GM19468 (cell line): Measurements from ENCODE around the gene IL20.

ENCODE experiments used
- ATAC-seq: cut with Tn5 transposase; IDR thresholded peaks from one replicate; pipeline ENCODE4 v1.9.1; 2021; ENCODE audit warnings: mild to moderate bottlenecking, moderate library complexity, moderate number of reproducible peaks; ENCODE audit not compliant: unreplicated experiment; ENCODE audit errors: extremely low read depth

Gene IL20

GRCh38 chr1:206872139-206872538 is 6.7 kb downstream of the IL20 start:
- ATAC-seq = no peak

- ATAC-seq = no peak
Measured at GRCh38 chr1:206873603-206874188, 8.3 kb downstream of the IL20 start.

- ATAC-seq = no peak
Measured at GRCh38 chr1:206875752-206876377, 10.4 kb downstream of the IL20 start.

GRCh38 chr1:206878456-206878855 is 13.0 kb downstream of the IL20 start:
- no peak for ATAC-seq

GRCh38 chr1:206880314-206880713 is 14.9 kb downstream of the IL20 start:
- ATAC-seq = no peak

- no peak for ATAC-seq
Measured at GRCh38 chr1:206882555-206882954, 17.1 kb downstream of the IL20 start.

- no peak for ATAC-seq
Measured at GRCh38 chr1:206883160-206883559, 17.7 kb downstream of the IL20 start.

- ATAC-seq = no peak
Measured at GRCh38 chr1:206883876-206884275, 18.5 kb downstream of the IL20 start.

- no peak for ATAC-seq
Measured at GRCh38 chr1:206885341-206886060, 20.1 kb downstream of the IL20 start.

GRCh38 chr1:206886831-206887230 is 21.4 kb downstream of the IL20 start:
- ATAC-seq = no peak

- ATAC-seq = no peak
Measured at GRCh38 chr1:206887701-206888100, 22.3 kb downstream of the IL20 start.

GRCh38 chr1:206890125-206891060 is 25.0 kb downstream of the IL20 start:
- ATAC-seq = no peak

GRCh38 chr1:206891412-206891811 is 26.0 kb downstream of the IL20 start:
- no peak for ATAC-seq

- no peak for ATAC-seq
Measured at GRCh38 chr1:206892351-206892984, 27.0 kb downstream of the IL20 start.

- no peak for ATAC-seq
Measured at GRCh38 chr1:206893380-206893779, 28.0 kb downstream of the IL20 start.

GRCh38 chr1:206895325-206895724 is 29.9 kb downstream of the IL20 start:
- no peak for ATAC-seq

GRCh38 chr1:206895837-206896242 is 30.4 kb downstream of the IL20 start:
- ATAC-seq = no peak

GRCh38 chr1:206896261-206896660 is 30.8 kb downstream of the IL20 start:
- ATAC-seq = no peak

GRCh38 chr1:206897175-206897574 is 31.8 kb downstream of the IL20 start, which contains the start of gene IL24:
IL24 (plus strand) TSS chr1:206897443; CDS start chr1:206897833, 390 bp downstream.
- ATAC-seq = no peak
